ENCODE data around the gene OSR1.

OSR1 gene

DNA sequence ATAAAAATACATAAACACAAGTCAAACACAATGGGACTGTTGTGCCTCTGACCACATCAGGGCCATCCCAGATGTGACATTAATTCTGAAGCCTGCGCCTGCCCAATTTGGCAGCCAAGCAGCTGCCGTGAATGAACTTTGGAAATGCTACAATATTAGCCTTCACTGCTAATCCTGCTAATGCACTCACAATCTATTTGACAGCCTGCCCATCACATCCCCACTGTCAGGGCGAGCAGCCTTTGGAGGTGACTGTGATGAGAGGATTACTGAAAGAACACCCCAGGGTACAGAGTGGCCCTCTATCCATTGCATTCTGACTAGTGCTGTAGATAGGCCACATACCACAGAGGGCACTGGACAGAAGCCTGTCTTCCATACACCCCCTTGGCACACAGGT is 21.6 kb downstream of the OSR1 start:
- no peaks in the 10 kb centered on the region for H3K79me1 ChIP-seq (ENCODE audit: low read depth, low read length)
- no CpG with 5 or more reads among the region's 3 CpGs for WGBS, 2 donors (ENCODE audit: extremely low coverage in 2 of 2, insufficient read length in 2 of 2, insufficient replicate concordance in 1 of 2)
- H3K18ac ChIP-seq (ENCODE audit: low read length), result no peak overlapping the region

DNA sequence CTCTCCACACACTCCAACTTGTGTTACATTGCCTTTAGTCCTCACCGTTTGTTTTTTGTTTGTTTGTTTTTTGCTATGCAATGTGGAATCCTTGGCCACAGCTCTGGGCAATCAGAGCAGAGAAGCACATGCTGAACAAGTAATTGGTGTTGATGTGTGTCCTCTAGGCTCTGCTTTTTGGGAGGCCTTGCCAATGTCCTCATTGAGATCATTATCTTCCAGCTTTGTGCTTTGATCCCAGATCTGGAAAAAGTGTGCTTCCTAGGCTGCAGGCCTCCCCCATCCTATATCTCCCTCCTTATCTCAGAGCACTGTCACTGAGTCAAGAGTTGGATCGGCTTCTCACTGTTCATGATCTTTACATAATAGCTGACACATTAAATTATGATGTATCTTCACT is 25.9 kb downstream of the OSR1 start:
- no peaks in the 10 kb centered on the region for H3K27me3 ChIP-seq (ENCODE audit: control insufficient read depth in 3 of 3, insufficient read depth in 3 of 3, low read depth in 1 of 3, low read length in 3 of 3)
- H3K4me1 ChIP-seq (ENCODE audit: control insufficient read depth in 2 of 2, insufficient read depth in 1 of 2, low read depth in 1 of 2, low read length in 2 of 2), result no peaks in the 10 kb centered on the region
- no peak overlapping the region for H3K4me2 ChIP-seq (ENCODE audit: insufficient read depth, low read length, poor library complexity, severe bottlenecking)
- H2BK15ac ChIP-seq (ENCODE audit: low read length), result no peak overlapping the region
- H3K18ac ChIP-seq (ENCODE audit: low read length), result no peak overlapping the region
- H2BK5ac ChIP-seq (ENCODE audit: low read length), result no peak overlapping the region
- H3K14ac ChIP-seq (ENCODE audit: low read length), result no peak overlapping the region
- no peak overlapping the region for H2AFZ ChIP-seq (ENCODE audit: low read length)
- no CpG with 5 or more reads among the region's 2 CpGs for WGBS, 2 donors (ENCODE audit: extremely low coverage in 2 of 2, insufficient read length in 2 of 2, insufficient replicate concordance in 1 of 2)
- H3K36me3 ChIP-seq (replicated peaks in 1 of 2; ENCODE audit: control insufficient read depth in 2 of 2, insufficient read depth in 2 of 2, low read length in 2 of 2), result no peaks in the 10 kb centered on the region
- no peak overlapping the region for H3K9ac ChIP-seq (ENCODE audit: low read depth, low read length, poor library complexity)
- H3K23ac ChIP-seq (ENCODE audit: low read depth, low read length, poor library complexity), result no peak overlapping the region
- H3K79me1 ChIP-seq (ENCODE audit: low read depth, low read length), result no peaks in the 10 kb centered on the region
- no peak overlapping the region for H2BK120ac ChIP-seq (ENCODE audit: low read depth, low read length)
- no peak overlapping the region for H2BK12ac ChIP-seq (ENCODE audit: low read length)
- H3K9me3 ChIP-seq (replicated peaks in 1 of 2; ENCODE audit: control insufficient read depth in 2 of 2, insufficient read depth in 1 of 2, low read depth in 1 of 2, low read length in 2 of 2), result no peaks in the 10 kb centered on the region
- H3K27ac ChIP-seq (replicated peaks; ENCODE audit: low read length), result no peak overlapping the region
- DNase-seq (ENCODE audit: low spot score), result no peak
- no peak overlapping the region for H2AK5ac ChIP-seq (ENCODE audit: low read depth, low read length)
- H4K91ac ChIP-seq (ENCODE audit: low read depth, low read length, poor library complexity), result no peak overlapping the region
- H3K4ac ChIP-seq (ENCODE audit: low read length), result no peak overlapping the region
- no peak overlapping the region for H3K4me3 ChIP-seq (ENCODE audit: low read length in 2 of 2)
- H4K8ac ChIP-seq (ENCODE audit: low read depth, low read length), result no peak overlapping the region

More for the DNA sequence above, 21.6 kb downstream of the OSR1 start:
- no peak overlapping the region for H2AK5ac ChIP-seq (ENCODE audit: low read depth, low read length)
- no peak overlapping the region for H2BK120ac ChIP-seq (ENCODE audit: low read depth, low read length)
- no peak overlapping the region for H3K4ac ChIP-seq (ENCODE audit: low read length)
- no peaks in the 10 kb centered on the region for H3K9me3 ChIP-seq (replicated peaks in 1 of 2; ENCODE audit: control insufficient read depth in 2 of 2, insufficient read depth in 1 of 2, low read depth in 1 of 2, low read length in 2 of 2)
- H3K4me1 ChIP-seq (ENCODE audit: control insufficient read depth in 2 of 2, insufficient read depth in 1 of 2, low read depth in 1 of 2, low read length in 2 of 2), result no peaks in the 10 kb centered on the region
- no peak overlapping the region for H2BK5ac ChIP-seq (ENCODE audit: low read length)
- no peak overlapping the region for H4K8ac ChIP-seq (ENCODE audit: low read depth, low read length)
- no peak overlapping the region for H3K23ac ChIP-seq (ENCODE audit: low read depth, low read length, poor library complexity)
- no peak overlapping the region for H3K14ac ChIP-seq (ENCODE audit: low read length)
- no peak overlapping the region for H3K27ac ChIP-seq (replicated peaks; ENCODE audit: low read length)
- no peak overlapping the region for H3K4me2 ChIP-seq (ENCODE audit: insufficient read depth, low read length, poor library complexity, severe bottlenecking)
- no peak overlapping the region for H2AFZ ChIP-seq (ENCODE audit: low read length)
- no peak overlapping the region for H3K9ac ChIP-seq (ENCODE audit: low read depth, low read length, poor library complexity)
- DNase-seq (ENCODE audit: low spot score), result no peak
- H3K36me3 ChIP-seq (replicated peaks in 1 of 2; ENCODE audit: control insufficient read depth in 2 of 2, insufficient read depth in 2 of 2, low read length in 2 of 2), result no peaks in the 10 kb centered on the region
- H3K27me3 ChIP-seq (ENCODE audit: control insufficient read depth in 3 of 3, insufficient read depth in 3 of 3, low read depth in 1 of 3, low read length in 3 of 3), result no peaks in the 10 kb centered on the region
- H3K4me3 ChIP-seq (ENCODE audit: low read length in 2 of 2), result no peak overlapping the region
- no peak overlapping the region for H2BK15ac ChIP-seq (ENCODE audit: low read length)
- H2BK12ac ChIP-seq (ENCODE audit: low read length), result no peak overlapping the region
- no peak overlapping the region for H4K91ac ChIP-seq (ENCODE audit: low read depth, low read length, poor library complexity)

DNA sequence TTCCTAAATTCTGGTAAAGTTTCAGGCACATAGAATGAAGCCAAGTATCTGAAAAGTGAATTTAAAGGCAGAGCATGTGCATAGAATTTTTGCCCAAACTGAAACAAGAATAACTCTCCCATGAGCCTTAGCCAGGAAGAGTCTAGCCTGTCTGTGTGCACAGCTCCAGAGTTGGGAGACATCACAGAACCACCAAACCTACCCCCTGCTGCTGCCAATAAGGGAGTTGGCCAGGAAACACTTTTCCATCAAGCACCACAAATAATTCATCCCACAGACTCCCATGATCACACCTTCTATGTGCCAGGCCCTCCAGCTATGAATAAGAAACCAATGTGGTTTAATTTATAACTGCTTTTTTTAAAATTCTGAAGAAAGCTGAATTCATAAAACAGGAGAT is 27.0 kb downstream of the OSR1 start:
- H2AK5ac ChIP-seq (ENCODE audit: low read depth, low read length), result no peak overlapping the region
- no peaks in the 10 kb centered on the region for H3K27me3 ChIP-seq (ENCODE audit: control insufficient read depth in 3 of 3, insufficient read depth in 3 of 3, low read depth in 1 of 3, low read length in 3 of 3)
- H4K91ac ChIP-seq (ENCODE audit: low read depth, low read length, poor library complexity), result no peak overlapping the region
- no peaks in the 10 kb centered on the region for H3K4me1 ChIP-seq (ENCODE audit: control insufficient read depth in 2 of 2, insufficient read depth in 1 of 2, low read depth in 1 of 2, low read length in 2 of 2)
- no peaks in the 10 kb centered on the region for H3K79me1 ChIP-seq (ENCODE audit: low read depth, low read length)
- no peak overlapping the region for H3K23ac ChIP-seq (ENCODE audit: low read depth, low read length, poor library complexity)
- H2AFZ ChIP-seq (ENCODE audit: low read length), result no peak overlapping the region
- H3K14ac ChIP-seq (ENCODE audit: low read length), result no peak overlapping the region
- H3K9ac ChIP-seq (ENCODE audit: low read depth, low read length, poor library complexity), result no peak overlapping the region
- no peak overlapping the region for H3K18ac ChIP-seq (ENCODE audit: low read length)
- no peak overlapping the region for H3K27ac ChIP-seq (replicated peaks; ENCODE audit: low read length)
- H3K36me3 ChIP-seq (replicated peaks in 1 of 2; ENCODE audit: control insufficient read depth in 2 of 2, insufficient read depth in 2 of 2, low read length in 2 of 2), result no peaks in the 10 kb centered on the region
- H3K4me3 ChIP-seq (ENCODE audit: low read length in 2 of 2), result no peak overlapping the region
- no peak overlapping the region for H2BK5ac ChIP-seq (ENCODE audit: low read length)
- no peak overlapping the region for H3K4me2 ChIP-seq (ENCODE audit: insufficient read depth, low read length, poor library complexity, severe bottlenecking)
- H2BK120ac ChIP-seq (ENCODE audit: low read depth, low read length), result no peak overlapping the region
- no peaks in the 10 kb centered on the region for H3K9me3 ChIP-seq (replicated peaks in 1 of 2; ENCODE audit: control insufficient read depth in 2 of 2, insufficient read depth in 1 of 2, low read depth in 1 of 2, low read length in 2 of 2)
- H3K4ac ChIP-seq (ENCODE audit: low read length), result no peak overlapping the region
- no peak overlapping the region for H4K8ac ChIP-seq (ENCODE audit: low read depth, low read length)
- H2BK12ac ChIP-seq (ENCODE audit: low read length), result no peak overlapping the region
- no peak for DNase-seq (ENCODE audit: low spot score)
- H2BK15ac ChIP-seq (ENCODE audit: low read length), result no peak overlapping the region

DNA sequence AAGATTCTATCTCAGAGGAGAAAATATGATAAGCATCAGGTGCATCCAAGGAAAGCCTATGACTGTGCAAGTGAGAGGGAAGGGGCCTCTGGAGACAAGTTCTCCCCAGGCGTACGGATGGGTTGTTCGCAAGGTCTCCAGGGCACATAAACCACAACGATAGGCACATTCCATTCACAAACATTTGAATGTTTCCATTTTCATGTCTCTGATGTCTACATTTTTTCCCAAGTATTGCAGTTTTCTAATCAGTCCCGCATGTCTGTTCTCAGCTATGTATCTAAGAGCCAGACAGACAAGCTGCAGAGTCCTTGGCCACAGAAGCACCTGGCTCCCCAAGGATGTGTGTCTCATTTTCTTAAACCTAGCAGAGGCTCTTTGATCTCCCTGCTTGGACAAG is 28.0 kb downstream of the OSR1 start:
- H3K9ac ChIP-seq (ENCODE audit: low read depth, low read length, poor library complexity), result no peak overlapping the region
- no peaks in the 10 kb centered on the region for H3K9me3 ChIP-seq (replicated peaks in 1 of 2; ENCODE audit: control insufficient read depth in 2 of 2, insufficient read depth in 1 of 2, low read depth in 1 of 2, low read length in 2 of 2)
- H4K8ac ChIP-seq (ENCODE audit: low read depth, low read length), result no peak overlapping the region
- no peak overlapping the region for H4K91ac ChIP-seq (ENCODE audit: low read depth, low read length, poor library complexity)
- H3K4ac ChIP-seq (ENCODE audit: low read length), result no peak overlapping the region
- no peaks in the 10 kb centered on the region for H3K79me1 ChIP-seq (ENCODE audit: low read depth, low read length)
- H2BK120ac ChIP-seq (ENCODE audit: low read depth, low read length), result no peak overlapping the region
- H3K14ac ChIP-seq (ENCODE audit: low read length), result no peak overlapping the region
- no CpG with 5 or more reads among the region's 5 CpGs for WGBS, 2 donors (ENCODE audit: extremely low coverage in 2 of 2, insufficient read length in 2 of 2, insufficient replicate concordance in 1 of 2)
- no peak overlapping the region for H3K4me2 ChIP-seq (ENCODE audit: insufficient read depth, low read length, poor library complexity, severe bottlenecking)
- H3K23ac ChIP-seq (ENCODE audit: low read depth, low read length, poor library complexity), result no peak overlapping the region
- no peaks in the 10 kb centered on the region for H3K36me3 ChIP-seq (replicated peaks in 1 of 2; ENCODE audit: control insufficient read depth in 2 of 2, insufficient read depth in 2 of 2, low read length in 2 of 2)
- H2AFZ ChIP-seq (ENCODE audit: low read length), result no peak overlapping the region
- no peak overlapping the region for H2AK5ac ChIP-seq (ENCODE audit: low read depth, low read length)
- H3K4me1 ChIP-seq (ENCODE audit: control insufficient read depth in 2 of 2, insufficient read depth in 1 of 2, low read depth in 1 of 2, low read length in 2 of 2), result no peaks in the 10 kb centered on the region
- H3K18ac ChIP-seq (ENCODE audit: low read length), result no peak overlapping the region
- no peak overlapping the region for H3K4me3 ChIP-seq (ENCODE audit: low read length in 2 of 2)
- no peak overlapping the region for H2BK5ac ChIP-seq (ENCODE audit: low read length)
- H3K27ac ChIP-seq (replicated peaks; ENCODE audit: low read length), result no peak overlapping the region
- H2BK15ac ChIP-seq (ENCODE audit: low read length), result no peak overlapping the region
- no peak for DNase-seq (ENCODE audit: low spot score)
- H3K27me3 ChIP-seq (ENCODE audit: control insufficient read depth in 3 of 3, insufficient read depth in 3 of 3, low read depth in 1 of 3, low read length in 3 of 3), result no peaks in the 10 kb centered on the region
- H2BK12ac ChIP-seq (ENCODE audit: low read length), result no peak overlapping the region

All from neuronal stem cell (in vitro differentiated cells).